ENCODE results near the gene MASTL.

DNA sequence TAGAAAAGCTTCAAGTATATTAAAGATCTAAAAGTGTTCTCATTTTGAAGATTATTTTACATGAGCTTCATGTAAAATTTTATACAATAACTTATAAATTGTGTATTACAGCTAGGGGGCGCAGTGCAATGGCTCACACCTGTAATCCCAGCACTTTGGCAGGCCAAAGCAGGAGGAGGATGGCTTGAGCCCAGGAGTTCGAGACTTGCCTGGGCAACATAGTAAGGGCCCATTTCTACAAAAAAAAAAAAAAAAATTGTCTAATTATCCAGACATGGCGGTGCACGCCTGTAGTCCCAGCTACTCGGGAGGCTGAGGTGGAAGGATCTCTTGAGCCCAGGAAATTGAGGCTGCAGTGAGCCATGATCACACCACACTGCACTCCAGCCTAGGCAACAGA lies 68.8 kb downstream of the MASTL start:
- TF ChIP-seq, protein P1, sequence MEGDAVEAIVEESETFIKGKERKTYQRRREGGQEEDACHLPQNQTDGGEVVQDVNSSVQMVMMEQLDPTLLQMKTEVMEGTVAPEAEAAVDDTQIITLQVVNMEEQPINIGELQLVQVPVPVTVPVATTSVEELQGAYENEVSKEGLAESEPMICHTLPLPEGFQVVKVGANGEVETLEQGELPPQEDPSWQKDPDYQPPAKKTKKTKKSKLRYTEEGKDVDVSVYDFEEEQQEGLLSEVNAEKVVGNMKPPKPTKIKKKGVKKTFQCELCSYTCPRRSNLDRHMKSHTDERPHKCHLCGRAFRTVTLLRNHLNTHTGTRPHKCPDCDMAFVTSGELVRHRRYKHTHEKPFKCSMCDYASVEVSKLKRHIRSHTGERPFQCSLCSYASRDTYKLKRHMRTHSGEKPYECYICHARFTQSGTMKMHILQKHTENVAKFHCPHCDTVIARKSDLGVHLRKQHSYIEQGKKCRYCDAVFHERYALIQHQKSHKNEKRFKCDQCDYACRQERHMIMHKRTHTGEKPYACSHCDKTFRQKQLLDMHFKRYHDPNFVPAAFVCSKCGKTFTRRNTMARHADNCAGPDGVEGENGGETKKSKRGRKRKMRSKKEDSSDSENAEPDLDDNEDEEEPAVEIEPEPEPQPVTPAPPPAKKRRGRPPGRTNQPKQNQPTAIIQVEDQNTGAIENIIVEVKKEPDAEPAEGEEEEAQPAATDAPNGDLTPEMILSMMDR (conservative IDR thresholded peaks at IDR 0.05; ENCODE audit: low read depth in 2 of 2) = peak; percentile 73 to 93
- TF ChIP-seq POLR2AphosphoS5 (IDR thresholded peaks at IDR 0.05; ENCODE audit: low read depth) (no peak), EZH2 (IDR thresholded peaks at IDR 0.05; ENCODE audit: low read depth, unreplicated experiment) (no peak), EZH2phosphoT487 (IDR thresholded peaks at IDR 0.05; ENCODE audit: unreplicated experiment) (no peak), CREB1 (CRISPR knock-in tag; IDR thresholded peaks at IDR 0.05; ENCODE audit: low read depth) (no peak), JUNB (IDR thresholded peaks at IDR 0.05; ENCODE audit: unreplicated experiment) (no peak)
- TF ChIP-seq, protein P2, sequence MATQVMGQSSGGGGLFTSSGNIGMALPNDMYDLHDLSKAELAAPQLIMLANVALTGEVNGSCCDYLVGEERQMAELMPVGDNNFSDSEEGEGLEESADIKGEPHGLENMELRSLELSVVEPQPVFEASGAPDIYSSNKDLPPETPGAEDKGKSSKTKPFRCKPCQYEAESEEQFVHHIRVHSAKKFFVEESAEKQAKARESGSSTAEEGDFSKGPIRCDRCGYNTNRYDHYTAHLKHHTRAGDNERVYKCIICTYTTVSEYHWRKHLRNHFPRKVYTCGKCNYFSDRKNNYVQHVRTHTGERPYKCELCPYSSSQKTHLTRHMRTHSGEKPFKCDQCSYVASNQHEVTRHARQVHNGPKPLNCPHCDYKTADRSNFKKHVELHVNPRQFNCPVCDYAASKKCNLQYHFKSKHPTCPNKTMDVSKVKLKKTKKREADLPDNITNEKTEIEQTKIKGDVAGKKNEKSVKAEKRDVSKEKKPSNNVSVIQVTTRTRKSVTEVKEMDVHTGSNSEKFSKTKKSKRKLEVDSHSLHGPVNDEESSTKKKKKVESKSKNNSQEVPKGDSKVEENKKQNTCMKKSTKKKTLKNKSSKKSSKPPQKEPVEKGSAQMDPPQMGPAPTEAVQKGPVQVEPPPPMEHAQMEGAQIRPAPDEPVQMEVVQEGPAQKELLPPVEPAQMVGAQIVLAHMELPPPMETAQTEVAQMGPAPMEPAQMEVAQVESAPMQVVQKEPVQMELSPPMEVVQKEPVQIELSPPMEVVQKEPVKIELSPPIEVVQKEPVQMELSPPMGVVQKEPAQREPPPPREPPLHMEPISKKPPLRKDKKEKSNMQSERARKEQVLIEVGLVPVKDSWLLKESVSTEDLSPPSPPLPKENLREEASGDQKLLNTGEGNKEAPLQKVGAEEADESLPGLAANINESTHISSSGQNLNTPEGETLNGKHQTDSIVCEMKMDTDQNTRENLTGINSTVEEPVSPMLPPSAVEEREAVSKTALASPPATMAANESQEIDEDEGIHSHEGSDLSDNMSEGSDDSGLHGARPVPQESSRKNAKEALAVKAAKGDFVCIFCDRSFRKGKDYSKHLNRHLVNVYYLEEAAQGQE (IDR thresholded peaks at IDR 0.05; ENCODE audit: unreplicated experiment) = no peak
- TF ChIP-seq, protein P3, sequence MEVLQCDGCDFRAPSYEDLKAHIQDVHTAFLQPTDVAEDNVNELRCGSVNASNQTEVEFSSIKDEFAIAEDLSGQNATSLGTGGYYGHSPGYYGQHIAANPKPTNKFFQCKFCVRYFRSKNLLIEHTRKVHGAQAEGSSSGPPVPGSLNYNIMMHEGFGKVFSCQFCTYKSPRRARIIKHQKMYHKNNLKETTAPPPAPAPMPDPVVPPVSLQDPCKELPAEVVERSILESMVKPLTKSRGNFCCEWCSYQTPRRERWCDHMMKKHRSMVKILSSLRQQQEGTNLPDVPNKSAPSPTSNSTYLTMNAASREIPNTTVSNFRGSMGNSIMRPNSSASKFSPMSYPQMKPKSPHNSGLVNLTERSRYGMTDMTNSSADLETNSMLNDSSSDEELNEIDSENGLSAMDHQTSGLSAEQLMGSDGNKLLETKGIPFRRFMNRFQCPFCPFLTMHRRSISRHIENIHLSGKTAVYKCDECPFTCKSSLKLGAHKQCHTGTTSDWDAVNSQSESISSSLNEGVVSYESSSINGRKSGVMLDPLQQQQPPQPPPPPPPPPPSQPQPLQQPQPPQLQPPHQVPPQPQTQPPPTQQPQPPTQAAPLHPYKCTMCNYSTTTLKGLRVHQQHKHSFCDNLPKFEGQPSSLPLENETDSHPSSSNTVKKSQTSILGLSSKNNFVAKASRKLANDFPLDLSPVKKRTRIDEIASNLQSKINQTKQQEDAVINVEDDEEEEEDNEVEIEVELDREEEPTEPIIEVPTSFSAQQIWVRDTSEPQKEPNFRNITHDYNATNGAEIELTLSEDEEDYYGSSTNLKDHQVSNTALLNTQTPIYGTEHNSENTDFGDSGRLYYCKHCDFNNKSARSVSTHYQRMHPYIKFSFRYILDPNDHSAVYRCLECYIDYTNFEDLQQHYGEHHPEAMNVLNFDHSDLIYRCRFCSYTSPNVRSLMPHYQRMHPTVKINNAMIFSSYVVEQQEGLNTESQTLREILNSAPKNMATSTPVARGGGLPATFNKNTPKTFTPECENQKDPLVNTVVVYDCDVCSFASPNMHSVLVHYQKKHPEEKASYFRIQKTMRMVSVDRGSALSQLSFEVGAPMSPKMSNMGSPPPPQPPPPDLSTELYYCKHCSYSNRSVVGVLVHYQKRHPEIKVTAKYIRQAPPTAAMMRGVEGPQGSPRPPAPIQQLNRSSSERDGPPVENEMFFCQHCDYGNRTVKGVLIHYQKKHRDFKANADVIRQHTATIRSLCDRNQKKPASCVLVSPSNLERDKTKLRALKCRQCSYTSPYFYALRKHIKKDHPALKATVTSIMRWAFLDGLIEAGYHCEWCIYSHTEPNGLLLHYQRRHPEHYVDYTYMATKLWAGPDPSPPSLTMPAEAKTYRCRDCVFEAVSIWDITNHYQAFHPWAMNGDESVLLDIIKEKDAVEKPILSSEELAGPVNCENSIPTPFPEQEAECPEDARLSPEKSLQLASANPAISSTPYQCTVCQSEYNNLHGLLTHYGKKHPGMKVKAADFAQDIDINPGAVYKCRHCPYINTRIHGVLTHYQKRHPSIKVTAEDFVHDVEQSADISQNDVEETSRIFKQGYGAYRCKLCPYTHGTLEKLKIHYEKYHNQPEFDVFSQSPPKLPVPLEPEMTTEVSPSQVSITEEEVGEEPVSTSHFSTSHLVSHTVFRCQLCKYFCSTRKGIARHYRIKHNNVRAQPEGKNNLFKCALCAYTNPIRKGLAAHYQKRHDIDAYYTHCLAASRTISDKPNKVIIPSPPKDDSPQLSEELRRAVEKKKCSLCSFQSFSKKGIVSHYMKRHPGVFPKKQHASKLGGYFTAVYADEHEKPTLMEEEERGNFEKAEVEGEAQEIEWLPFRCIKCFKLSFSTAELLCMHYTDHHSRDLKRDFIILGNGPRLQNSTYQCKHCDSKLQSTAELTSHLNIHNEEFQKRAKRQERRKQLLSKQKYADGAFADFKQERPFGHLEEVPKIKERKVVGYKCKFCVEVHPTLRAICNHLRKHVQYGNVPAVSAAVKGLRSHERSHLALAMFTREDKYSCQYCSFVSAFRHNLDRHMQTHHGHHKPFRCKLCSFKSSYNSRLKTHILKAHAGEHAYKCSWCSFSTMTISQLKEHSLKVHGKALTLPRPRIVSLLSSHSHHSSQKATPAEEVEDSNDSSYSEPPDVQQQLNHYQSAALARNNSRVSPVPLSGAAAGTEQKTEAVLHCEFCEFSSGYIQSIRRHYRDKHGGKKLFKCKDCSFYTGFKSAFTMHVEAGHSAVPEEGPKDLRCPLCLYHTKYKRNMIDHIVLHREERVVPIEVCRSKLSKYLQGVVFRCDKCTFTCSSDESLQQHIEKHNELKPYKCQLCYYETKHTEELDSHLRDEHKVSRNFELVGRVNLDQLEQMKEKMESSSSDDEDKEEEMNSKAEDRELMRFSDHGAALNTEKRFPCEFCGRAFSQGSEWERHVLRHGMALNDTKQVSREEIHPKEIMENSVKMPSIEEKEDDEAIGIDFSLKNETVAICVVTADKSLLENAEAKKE (CRISPR knock-in tag; IDR thresholded peaks at IDR 0.05) = no peak

Measured in GM23338 (cell line).